OCI-LY1 (cell line): ENCODE data around the gene TRIM56.

Experiments
- EZH2 ChIP-seq: fragments of 200-600 bp; sonication (generic), shearing (Covaris generic); IDR thresholded peaks from 2 replicates; pipeline ENCODE4 v1.8.0; 2017; ENCODE audit warnings: borderline replicate concordance, mixed run types, mild to moderate bottlenecking, antibody characterized with exemption, low read length, moderate library complexity, mixed read lengths
- TF ChIP-seq, protein P1 (sequence below): fragments of 200-600 bp; sonication (generic), shearing (Covaris generic); IDR thresholded peaks from 2 replicates; pipeline ENCODE4 v1.5.1; 2017; ENCODE audit warnings: mild to moderate bottlenecking, antibody characterized with exemption, low read length, moderate library complexity, mixed read lengths

DNA sequence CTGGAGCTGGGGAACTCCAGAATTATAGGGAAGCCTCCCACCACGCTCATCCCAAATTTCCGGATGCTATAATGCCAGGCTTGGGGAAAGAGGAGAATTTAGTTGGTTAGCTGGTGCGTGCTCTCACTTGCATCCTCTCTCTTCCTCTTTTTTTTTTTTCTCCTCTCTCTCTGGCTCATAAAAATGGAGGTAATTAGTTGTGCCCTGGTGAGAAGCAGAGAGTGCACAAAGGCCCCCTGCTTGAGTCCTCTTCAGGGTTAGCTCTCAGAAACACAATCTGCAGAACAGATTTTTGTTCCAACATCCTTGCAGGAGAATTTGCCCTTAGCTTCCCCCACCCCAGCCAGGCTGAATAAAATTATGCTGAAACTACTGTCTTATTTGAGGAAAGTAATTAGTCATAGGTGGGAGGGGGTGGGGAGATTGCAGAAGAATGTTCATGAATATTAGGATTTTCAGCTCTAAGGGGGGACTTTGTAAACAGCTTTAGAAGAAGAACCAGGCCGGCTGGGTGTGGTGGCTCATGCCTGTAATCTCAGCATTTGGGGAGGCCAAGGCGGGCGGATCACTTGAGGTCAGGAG is 49.2 kb downstream of the TRIM56 start:
- TF ChIP-seq, protein P1, sequence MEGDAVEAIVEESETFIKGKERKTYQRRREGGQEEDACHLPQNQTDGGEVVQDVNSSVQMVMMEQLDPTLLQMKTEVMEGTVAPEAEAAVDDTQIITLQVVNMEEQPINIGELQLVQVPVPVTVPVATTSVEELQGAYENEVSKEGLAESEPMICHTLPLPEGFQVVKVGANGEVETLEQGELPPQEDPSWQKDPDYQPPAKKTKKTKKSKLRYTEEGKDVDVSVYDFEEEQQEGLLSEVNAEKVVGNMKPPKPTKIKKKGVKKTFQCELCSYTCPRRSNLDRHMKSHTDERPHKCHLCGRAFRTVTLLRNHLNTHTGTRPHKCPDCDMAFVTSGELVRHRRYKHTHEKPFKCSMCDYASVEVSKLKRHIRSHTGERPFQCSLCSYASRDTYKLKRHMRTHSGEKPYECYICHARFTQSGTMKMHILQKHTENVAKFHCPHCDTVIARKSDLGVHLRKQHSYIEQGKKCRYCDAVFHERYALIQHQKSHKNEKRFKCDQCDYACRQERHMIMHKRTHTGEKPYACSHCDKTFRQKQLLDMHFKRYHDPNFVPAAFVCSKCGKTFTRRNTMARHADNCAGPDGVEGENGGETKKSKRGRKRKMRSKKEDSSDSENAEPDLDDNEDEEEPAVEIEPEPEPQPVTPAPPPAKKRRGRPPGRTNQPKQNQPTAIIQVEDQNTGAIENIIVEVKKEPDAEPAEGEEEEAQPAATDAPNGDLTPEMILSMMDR = no peak
- TF ChIP-seq EZH2 = no peak
